Measurements from ENCODE around the gene RPL39.
"Not testable (repeated sequence)": the region's sequence is repeated elsewhere in the genome, so short reads cannot be mapped to it uniquely, and the experiment has no call there.

Gene RPL39

GRCh38 chrX:119763181-119763580 is 28.2 kb downstream of the RPL39 start:
- no peak for DNase-seq (ENCODE audit: low read depth)

DNA sequence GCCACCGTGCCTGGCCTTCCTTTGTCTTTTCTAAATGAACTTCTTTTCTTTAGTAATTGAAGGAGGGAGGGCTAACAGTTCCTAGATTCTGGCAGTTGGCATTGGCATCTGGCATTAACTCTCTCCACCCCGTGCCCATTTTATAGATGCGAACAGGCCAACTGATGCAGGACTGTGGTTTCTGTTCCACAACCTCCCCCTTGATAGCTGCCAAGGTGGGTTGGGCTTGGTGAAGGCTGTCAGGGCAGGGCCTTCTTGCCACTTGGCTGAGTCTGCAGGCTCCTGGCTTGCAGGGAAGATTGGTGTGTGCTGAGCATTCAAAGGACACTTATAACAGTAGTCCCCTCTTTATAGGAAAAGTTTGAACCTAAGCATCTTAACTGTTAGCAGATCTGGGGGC is 28.7 kb downstream of the RPL39 start:
- no peak for DNase-seq (ENCODE audit: low read depth)

GRCh38 chrX:119760026-119760877 is 31.2 kb downstream of the RPL39 start:
- DNase-seq (ENCODE audit: low read depth): no peak

GRCh38 chrX:119759248-119759766 is 32.1 kb downstream of the RPL39 start:
- no peak for DNase-seq (ENCODE audit: low read depth)

DNA sequence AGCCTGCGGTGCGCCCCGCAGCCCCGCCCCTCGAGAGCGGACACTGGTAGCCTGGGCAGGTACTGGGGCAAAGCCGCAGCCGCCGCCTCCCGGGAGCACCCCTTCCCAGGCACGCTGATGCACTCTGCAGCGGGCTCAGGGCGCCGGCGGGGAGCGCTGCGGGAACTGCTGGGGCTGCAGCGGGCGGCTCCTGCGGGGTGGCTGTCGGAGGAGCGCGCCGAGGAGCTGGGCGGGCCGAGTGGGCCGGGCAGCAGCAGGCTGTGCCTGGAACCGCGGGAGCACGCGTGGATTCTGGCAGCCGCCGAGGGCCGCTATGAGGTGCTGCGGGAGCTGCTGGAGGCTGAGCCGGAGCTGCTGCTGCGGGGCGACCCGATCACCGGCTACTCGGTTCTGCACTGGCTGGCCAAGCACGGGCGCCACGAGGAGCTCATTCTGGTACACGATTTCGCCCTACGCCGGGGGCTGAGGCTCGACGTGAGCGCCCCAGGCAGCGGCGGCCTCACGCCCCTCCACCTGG is 32.6 kb downstream of the RPL39 start:
- DNase-seq (ENCODE audit: low read depth): no peak

DNA sequence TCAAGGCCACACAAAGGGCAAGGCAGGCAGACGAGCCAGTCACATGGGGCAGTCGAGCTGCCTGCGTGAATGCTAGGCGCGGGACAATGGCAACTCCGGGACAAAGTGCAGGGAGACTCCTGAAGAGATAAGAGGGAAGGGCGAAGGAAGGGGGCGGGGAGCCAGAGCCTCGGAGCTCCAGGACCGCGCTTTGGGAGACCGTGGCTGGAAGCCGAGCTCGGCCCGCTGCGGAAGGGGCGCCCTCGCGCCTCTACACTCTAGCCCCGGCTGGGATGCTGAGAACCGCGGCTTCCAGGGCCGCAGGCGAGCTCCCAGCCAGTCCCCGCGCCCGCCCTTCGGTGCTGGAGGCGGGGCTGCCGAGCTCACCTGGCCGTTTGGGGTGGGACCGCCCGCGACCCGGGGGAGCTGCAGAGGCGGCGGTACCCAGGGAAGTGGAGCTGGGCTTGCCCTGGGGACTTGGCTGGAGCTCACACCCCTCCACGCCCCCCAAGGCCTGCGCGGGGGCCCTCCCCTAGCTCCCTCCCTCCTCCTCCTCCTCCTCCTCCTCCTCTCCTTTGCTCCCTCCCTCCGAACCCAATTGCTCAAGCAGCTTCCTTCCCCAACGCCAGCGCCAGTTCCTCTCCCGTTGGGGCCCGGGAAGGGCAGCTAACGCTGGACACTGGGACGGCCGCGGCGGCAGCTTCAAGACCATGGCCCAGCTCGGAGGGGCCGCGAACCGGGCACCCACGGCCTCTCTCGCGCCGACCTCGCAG is 33.3 kb downstream of the RPL39 start, which contains the start of gene SOWAHD:
Gene SOWAHD (plus strand): TSS at position 610 of the 752 bp plus-strand sequence. CDS start 80 bp downstream, at position 690.
- no peak for DNase-seq (ENCODE audit: low read depth)

GRCh38 chrX:119757646-119757978 is 33.8 kb downstream of the RPL39 start:
- no peak for DNase-seq (ENCODE audit: low read depth)

DNA sequence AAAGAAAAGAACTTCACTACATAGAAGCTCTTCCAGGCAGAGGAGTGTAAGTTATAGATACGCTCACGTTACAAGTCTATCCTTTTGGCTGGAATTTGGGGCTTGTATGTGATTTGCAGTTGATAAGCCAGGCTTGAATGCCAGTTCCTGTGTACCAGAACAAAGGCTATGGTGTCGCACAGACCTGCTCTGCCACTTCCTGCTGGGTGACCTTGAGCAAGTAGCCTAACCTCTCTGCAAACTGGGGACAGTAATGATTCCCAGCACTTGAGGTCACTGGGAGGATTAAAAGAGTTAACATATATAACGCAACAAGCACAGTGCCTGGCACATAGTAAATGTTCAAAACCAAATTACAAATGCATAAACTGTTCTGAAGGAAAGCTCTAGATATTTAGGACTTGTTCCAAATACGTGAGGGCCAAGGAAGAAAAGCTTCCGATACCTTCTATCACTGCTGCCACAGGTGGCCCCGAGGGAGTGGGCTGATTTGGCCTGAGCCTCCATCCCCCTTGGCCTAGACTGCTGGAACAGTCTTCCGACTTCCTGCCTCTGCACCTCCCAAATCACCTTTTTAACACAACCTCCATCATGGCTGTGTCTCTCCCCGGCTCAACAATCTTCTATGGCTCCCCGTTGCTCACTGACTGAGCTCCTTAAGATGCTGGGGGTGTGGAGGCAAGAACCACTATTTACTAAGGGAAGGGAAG is 34.3 kb downstream of the RPL39 start:
- no peak for DNase-seq (ENCODE audit: low read depth)

- no peak for DNase-seq (ENCODE audit: low read depth)
Observed at GRCh38 chrX:119755981-119756533, 35.4 kb downstream of the RPL39 start.

- no peak for DNase-seq (ENCODE audit: low read depth)
Observed at GRCh38 chrX:119753639-119754257, 37.7 kb downstream of the RPL39 start.

DNA sequence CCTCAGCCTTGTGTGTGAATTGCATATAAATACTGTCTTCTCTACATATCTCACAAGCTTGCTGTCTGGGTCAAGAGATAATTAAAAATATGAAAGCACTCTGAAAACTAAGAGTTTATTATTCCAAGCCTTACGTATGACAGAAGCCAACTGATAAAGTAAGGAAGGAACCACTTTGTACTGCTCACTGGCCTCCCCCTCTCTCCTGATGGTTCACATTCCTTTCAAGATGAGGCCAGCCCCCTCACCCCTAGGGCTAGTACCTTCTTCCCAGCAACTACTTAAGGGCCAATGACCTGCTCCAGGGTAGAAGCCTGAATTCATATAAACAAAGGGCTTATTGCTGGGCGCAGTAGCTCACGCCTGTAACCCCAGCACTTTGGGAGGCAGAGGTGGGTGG is 38.4 kb downstream of the RPL39 start:
- no peak for DNase-seq (ENCODE audit: low read depth)

DNA sequence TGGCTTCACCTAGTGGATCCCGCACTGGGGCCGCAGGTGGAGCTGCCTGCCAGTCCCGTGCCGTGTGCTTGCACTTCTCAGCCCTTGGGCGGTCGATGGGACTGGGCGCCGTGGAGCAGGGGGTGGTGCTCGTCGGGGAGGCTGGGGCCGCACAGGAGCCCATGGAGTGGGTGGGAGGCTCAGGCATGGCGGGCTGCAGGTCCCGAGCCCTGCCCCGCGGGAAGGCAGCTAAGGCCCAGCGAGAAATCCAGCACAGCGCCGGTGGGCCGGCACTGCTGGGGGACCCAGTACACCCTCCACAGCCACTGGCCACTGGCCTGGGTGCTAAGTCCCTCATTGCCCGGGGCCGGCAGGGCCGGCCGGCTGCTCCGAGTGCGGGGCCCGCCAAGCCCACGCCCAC is 40.7 kb downstream of the RPL39 start:
- DNase-seq (ENCODE audit: low read depth): not testable (repeated sequence)

DNA sequence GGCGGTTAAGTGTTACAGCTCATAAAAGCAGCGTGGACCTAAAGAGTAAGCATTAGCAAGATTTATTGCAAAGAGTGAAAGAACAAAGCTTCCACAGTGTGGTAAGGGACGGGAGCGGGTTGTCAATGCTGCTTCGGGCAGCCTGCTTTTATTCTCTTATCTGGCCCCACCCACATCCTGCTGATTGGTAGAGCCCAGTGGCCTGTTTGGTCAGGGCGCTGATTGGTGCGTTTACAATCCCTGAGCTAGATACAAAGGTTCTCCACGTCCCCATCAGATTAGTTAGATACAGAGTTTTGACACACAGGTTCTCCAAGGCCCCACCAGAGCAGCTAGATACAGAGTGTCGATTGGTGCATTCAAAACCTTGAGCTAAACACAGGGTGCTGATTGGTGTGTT is 41.3 kb downstream of the RPL39 start:
- DNase-seq (ENCODE audit: low read depth): not testable (repeated sequence)

- no peak for DNase-seq (ENCODE audit: low read depth)
Observed at GRCh38 chrX:119745283-119745848, 46.1 kb downstream of the RPL39 start.

DNA sequence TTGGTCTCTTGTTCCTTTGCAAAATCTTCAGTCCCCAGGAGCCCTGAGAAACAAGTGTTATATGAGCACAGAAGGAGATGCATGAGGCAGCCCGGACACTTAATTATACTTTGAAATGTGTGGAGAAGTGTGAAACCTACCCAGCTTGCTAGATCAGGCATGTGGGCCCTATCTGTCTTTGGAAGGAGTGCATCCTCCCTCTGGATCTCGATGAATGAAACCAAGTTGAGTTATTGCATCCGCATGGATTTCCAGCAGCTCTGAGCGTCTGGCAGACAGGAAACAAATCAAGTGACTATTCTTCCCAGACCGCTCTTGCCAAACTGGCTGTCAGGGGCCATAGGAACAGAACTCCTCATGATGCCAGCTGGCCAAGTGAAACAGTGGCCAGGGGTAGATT is 52.7 kb downstream of the RPL39 start:
- no peak for DNase-seq (ENCODE audit: low read depth)
